K562 (cell line): ENCODE data around the gene FXN. TPM values are rescaled to one million over a fixed set of nuclear protein-coding genes. Genes with fewer than 3 reads are reported as not detected.

Experiments
- ATAC-seq: fragments of 200-7000 bp; cut with Tn5 transposase; 3 replicates; pipeline ENCODE4 v1.9.1; 2020; ENCODE audit warnings: moderate library complexity
- BruUV-seq: library from RNA; stranded (reverse); fragments of 400-500 nt; replicated peaks from 2 replicates; lab custom pipeline; 2021; lab: Mats Ljungman, UMichigan
- CTCF ChIA-PET: fragments of 300-600 bp; formaldehyde crosslinking; extraction: SDS; loops from one replicate; lab custom pipeline; 2021; ENCODE audit warnings: low intra/inter-chr PET ratio; lab: Yijun Ruan, JAX
- POLR2A ChIA-PET: fragments of 300-600, 350-650 bp; sonication (Branson Sonifier 250); formaldehyde crosslinking; extraction: SDS; loops from one replicate; lab custom pipeline; 2021; ENCODE audit warnings: antibody characterized with exemption, inconsistent platforms; lab: Yijun Ruan, JAX
- DNase-seq, 4 experiments: peaks; one replicate each; pipeline versions ENCODE4 v3.0.0 to v3.0.0-alpha.2; 2011 to 2018; ENCODE audit warnings: low spot score in 3 of 4, mixed read lengths in 3 of 4; ENCODE audit errors: extremely low read depth in 1 of 4
- FAIRE-seq: peaks from 2 replicates; lab custom pipeline; 2011; peaks lifted over from hg19 to GRCh38; lab: Jason Lieb, UNC
- H2AFZ ChIP-seq: 2 replicates; pipeline ENCODE4 v1.6.0; 2011; ENCODE audit warnings: low read depth, low read length, control low read depth, inconsistent platforms
- H3K27ac ChIP-seq: fragments of 200-600 bp; 3 replicates; pipeline ENCODE4 v1.8.0; 2011; ENCODE audit warnings: low read depth, mild to moderate bottlenecking, control low read depth, inconsistent platforms, low read length, moderate library complexity, mixed read lengths; ENCODE audit errors: extremely low read depth
- H3K27me3 ChIP-seq, 2 experiments: fragments of 300-600 bp in 1 of 2; 2 replicates in 1 of 2; 3 replicates in 1 of 2; pipeline versions ENCODE4 v1.6.0 to v1.8.0; 2011; ENCODE audit warnings: inconsistent platforms in 2 of 2, low read length in 2 of 2, mild to moderate bottlenecking in 1 of 2, mixed read lengths in 1 of 2, moderate library complexity in 1 of 2; ENCODE audit not compliant: control insufficient read depth in 2 of 2, insufficient read depth in 2 of 2
- H3K36me3 ChIP-seq: fragments of 300-600 bp; 3 replicates; pipeline ENCODE4 v1.8.0; 2011; ENCODE audit warnings: mild to moderate bottlenecking, low read length, inconsistent platforms; ENCODE audit not compliant: control insufficient read depth, insufficient read depth
- H3K4me1 ChIP-seq, 2 experiments: fragments of 200-600 bp in 1 of 2; replicated peaks in 1 of 2; 2 replicates in 1 of 2; 3 replicates in 1 of 2; pipeline versions ENCODE4 v1.5.1 to v1.8.0; 2011; ENCODE audit warnings: inconsistent platforms in 2 of 2, low read length in 2 of 2, mild to moderate bottlenecking in 1 of 2, mixed read lengths in 1 of 2, moderate library complexity in 1 of 2; ENCODE audit not compliant: control insufficient read depth in 2 of 2, insufficient read depth in 2 of 2
- H3K4me2 ChIP-seq: 2 replicates; pipeline ENCODE4 v1.6.1; 2011; ENCODE audit warnings: low read length, control low read depth, inconsistent platforms, mixed read lengths; ENCODE audit not compliant: insufficient read depth
- H3K4me3 ChIP-seq: fragments of 200-600 bp; sonication (generic), shearing (Covaris generic); 2 replicates; pipeline ENCODE4 v1.5.1; 2016; ENCODE audit warnings: control low read depth, inconsistent platforms
- H3K79me2 ChIP-seq: fragments of 200-600 bp; 3 replicates; pipeline ENCODE4 v1.8.0; 2011; ENCODE audit warnings: low read length, inconsistent platforms; ENCODE audit not compliant: control insufficient read depth, insufficient read depth
- H3K9ac ChIP-seq, 2 experiments: 2 replicates each; pipeline versions ENCODE4 v1.6.0 to v1.6.1; 2011; ENCODE audit warnings: low read depth in 2 of 2, low read length in 2 of 2, control low read depth in 1 of 2, inconsistent platforms in 1 of 2, mild to moderate bottlenecking in 1 of 2, mixed read lengths in 1 of 2; ENCODE audit not compliant: insufficient read depth in 1 of 2
- H3K9me1 ChIP-seq: one replicate; pipeline ENCODE4 v1.6.0; 2011; ENCODE audit warnings: inconsistent platforms, mild to moderate bottlenecking, low read length, moderate library complexity; ENCODE audit not compliant: control insufficient read depth, insufficient read depth
- H3K9me3 ChIP-seq: replicated peaks from 2 replicates; pipeline ENCODE4 v1.5.1; 2011; ENCODE audit warnings: low read depth, low read length, inconsistent platforms; ENCODE audit not compliant: control insufficient read depth, insufficient read depth
- H4K20me1 ChIP-seq: replicated peaks from 2 replicates; pipeline ENCODE4 v1.6.1; 2011; ENCODE audit warnings: low read length, inconsistent platforms, mixed read lengths; ENCODE audit not compliant: control insufficient read depth, insufficient read depth
- CHAMP1 ChIP-seq: fragments of 450-650 bp; IDR thresholded peaks from 2 replicates; pipeline ENCODE4 v1.6.1; 2016; ENCODE audit warnings: mild to moderate bottlenecking
- EZH2 ChIP-seq: IDR thresholded peaks from 2 replicates; pipeline ENCODE4 v1.6.1; 2012; ENCODE audit warnings: low read depth, mild to moderate bottlenecking, inconsistent platforms, low read length, borderline replicate concordance
- KLF1 ChIP-seq: fragments of 450-650 bp; IDR thresholded peaks from 2 replicates; pipeline ENCODE4 v1.6.1; 2016; ENCODE audit warnings: missing genetic modification characterization, missing compliant biosample characterization
- MTA2 ChIP-seq: fragments of 450-650 bp; IDR thresholded peaks from 2 replicates; pipeline ENCODE4 v1.6.1; 2016; ENCODE audit warnings: low read depth
- MTF1 ChIP-seq: fragments of 250-450 bp; sonication (Bioruptor Pico); IDR thresholded peaks from 2 replicates; pipeline ENCODE4 v1.9.0; 2021; ENCODE audit warnings: moderate library complexity, mild to moderate bottlenecking, inconsistent platforms, borderline replicate concordance
- NR1H2 ChIP-seq: sonication (generic); formaldehyde crosslinking; IDR thresholded peaks from 2 replicates; pipeline ENCODE4 v1.4.0; 2020; ENCODE audit warnings: mild to moderate bottlenecking, missing genetic modification reagents
- NR3C1 ChIP-seq: sonication (generic); formaldehyde crosslinking; IDR thresholded peaks from 2 replicates; pipeline ENCODE4 v1.8.1; 2022; ENCODE audit warnings: missing genetic modification reagents
- POLR2G ChIP-seq: fragments of 200-400 bp; formaldehyde crosslinking; IDR thresholded peaks from 2 replicates; pipeline ENCODE4 v1.6.1; 2017; ENCODE audit warnings: low read depth, mild to moderate bottlenecking, antibody characterized with exemption, low read length, moderate library complexity
- SMARCC2 ChIP-seq: fragments of 450-650 bp; IDR thresholded peaks from 2 replicates; pipeline ENCODE4 v1.6.1; 2017; ENCODE audit warnings: antibody characterized with exemption, moderate library complexity, mild to moderate bottlenecking, low read depth
- XRCC5 ChIP-seq: fragments of 200-400 bp; formaldehyde crosslinking; IDR thresholded peaks from 2 replicates; pipeline ENCODE4 v1.6.1; 2017; ENCODE audit warnings: low read depth, mild to moderate bottlenecking, low read length
- ZNF133 ChIP-seq: fragments of 250-450 bp; sonication (Bioruptor Pico); IDR thresholded peaks from 2 replicates; pipeline ENCODE4 v1.4.0; 2020; ENCODE audit warnings: mild to moderate bottlenecking
- ZSCAN32 ChIP-seq: fragments of 450-650 bp; formaldehyde crosslinking; IDR thresholded peaks from 2 replicates; pipeline ENCODE4 v1.4.0; 2020; ENCODE audit warnings: mild to moderate bottlenecking, moderate library complexity
- WGBS: fragments of 100-300 bp; shearing (Covaris generic); methylation state at CpG from one replicate; pipeline ENCODE4 v1.1.6; 2016; ENCODE audit warnings: low coverage, mixed read lengths; ENCODE audit not compliant: insufficient coverage; ENCODE audit errors: missing lambda C conversion rate; 5-methylcytosine and 5-hydroxymethylcytosine counted together
- in situ Hi-C: fragments of 300-500 bp; cut with MboI; formaldehyde crosslinking; loops from 4 replicates; pipeline ENCODE4 v1.15.0; 2018; ENCODE audit warnings: inconsistent platforms, mixed read lengths
- intact Hi-C: fragments of 100-400 bp; cut with micrococcal nuclease; formaldehyde crosslinking; loops from 2 replicates; pipeline ENCODE4 v1.14.2; 2022
- polyA plus RNA-seq, 8 experiments: library from polyadenylated mRNA; depleted of rRNA in 4 of 8; stranded (reverse) in 5 of 8; unstranded in 3 of 8; fragments of >200 nt; fragmentation: Nextera tagmentation in 2 of 8; fragmentation: Illumina TruSeq in 1 of 8; extraction: Ambion mirVana in 2 of 8; extraction: Trizol in 1 of 8; gene quantifications; 2 replicates each; pipeline versions ENCODE4 v1.2.1 to v1.2.3, GENCODE V29; 2011 to 2014; ENCODE audit warnings: inconsistent platforms in 1 of 8, missing spikeins in 1 of 8
- total RNA-seq, 7 experiments: library from RNA; depleted of rRNA in 6 of 7; stranded (reverse); fragments of >200 nt in 6 of 7; fragmentation: Illumina TruSeq in 2 of 7; extraction: Trizol in 2 of 7; gene quantifications; 2 replicates each; pipeline versions ENCODE4 v1.2.1 to v1.2.3, GENCODE V29; 2011 to 2021; ENCODE audit warnings: low replicate concordance in 1 of 7
- TF ChIP-seq, protein P1 (sequence below): fragments of 250-450 bp; sonication (Bioruptor Pico); IDR thresholded peaks from 2 replicates; pipeline ENCODE4 v1.6.1; 2021; ENCODE audit warnings: mild to moderate bottlenecking
- TF ChIP-seq, protein P2 (sequence below): fragments of 450-650 bp; conservative IDR thresholded peaks from 2 replicates; pipeline ENCODE4 v1.6.1; 2016; ENCODE audit warnings: missing genetic modification characterization, low read depth, mild to moderate bottlenecking, control low read depth, missing compliant biosample characterization

Gene FXN
- total and polyA plus RNA-seq, 9 of the 15 experiments (the other 6 are each of a cell fraction or from before 2014, with no cell fraction given): 7.6 to 51.5 (median 30.3) TPM

DNA sequence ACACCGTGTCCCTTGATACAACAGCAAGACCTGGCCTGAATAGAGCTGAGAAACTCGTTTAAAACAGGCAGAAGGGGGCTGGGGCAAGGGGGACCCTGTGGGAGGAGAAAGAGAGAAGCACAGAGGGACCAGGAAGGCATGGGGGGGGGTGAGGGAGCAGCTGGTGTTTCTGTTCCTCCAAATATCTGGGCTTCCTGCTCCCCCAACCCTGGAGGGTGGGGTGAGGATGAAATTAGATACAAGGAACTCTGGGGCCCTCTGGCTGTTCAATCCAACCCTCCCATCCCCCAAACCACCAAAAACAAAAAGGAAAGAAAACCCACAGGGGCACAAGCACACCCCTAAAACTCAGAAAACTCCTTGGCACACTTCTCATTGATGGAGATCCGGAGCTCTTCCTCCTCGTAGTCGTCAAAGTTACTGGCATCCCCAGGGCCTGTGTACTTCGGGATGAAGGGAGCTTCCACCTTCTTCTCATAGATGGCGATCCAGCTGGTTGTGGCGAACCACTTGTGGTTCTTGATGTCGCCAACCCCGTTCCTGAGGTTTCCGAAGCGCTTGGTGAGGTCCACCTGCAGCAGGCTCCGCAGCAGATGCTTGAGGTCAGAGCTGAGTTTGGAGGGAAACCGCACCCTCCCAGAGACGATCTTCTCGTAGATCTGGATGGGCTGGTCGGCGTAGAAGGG is 22.7 kb upstream of the FXN start (continued):
- TF ChIP-seq, protein P1, sequence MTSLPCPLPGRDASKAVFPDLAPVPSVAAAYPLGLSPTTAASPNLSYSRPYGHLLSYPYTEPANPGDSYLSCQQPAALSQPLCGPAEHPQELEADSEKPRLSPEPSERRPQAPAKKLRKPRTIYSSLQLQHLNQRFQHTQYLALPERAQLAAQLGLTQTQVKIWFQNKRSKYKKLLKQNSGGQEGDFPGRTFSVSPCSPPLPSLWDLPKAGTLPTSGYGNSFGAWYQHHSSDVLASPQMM (CRISPR knock-in tag): no peak
- TF ChIP-seq XRCC5: no peak
- TF ChIP-seq ZNF133: no peak
- no peak for TF ChIP-seq ZSCAN32 (CRISPR knock-in tag)
- TF ChIP-seq, all 486 proteins: peak for 0

DNA sequence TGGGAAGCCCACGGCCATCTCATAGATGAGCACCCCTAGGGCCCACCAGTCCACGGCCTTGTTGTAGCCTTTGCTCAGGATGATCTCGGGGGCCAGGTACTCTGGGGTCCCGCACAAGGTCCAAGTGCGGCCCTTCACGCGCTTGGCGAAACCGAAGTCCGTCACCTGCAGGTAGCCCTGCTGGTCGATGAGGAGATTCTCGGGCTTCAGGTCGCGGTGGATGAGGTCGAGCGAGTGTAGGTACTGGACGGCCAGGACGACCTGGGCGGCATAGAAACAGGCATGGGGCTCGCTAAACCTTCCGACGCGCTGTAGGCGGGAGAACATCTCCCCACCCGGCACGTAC is 22.2 kb upstream of the FXN start:
- H2AFZ ChIP-seq: no peak overlapping the region
- intact Hi-C loops (no loop called here), in situ Hi-C loops (no loop called here)
- H3K79me2 ChIP-seq: no peaks in the 10 kb centered on the region
- H3K27ac ChIP-seq: no peak overlapping the region
- no peak for ATAC-seq
- TF ChIP-seq NR1H2 (CRISPR knock-in tag) (no peak), MTA2 (no peak), MTF1 (CRISPR knock-in tag) (no peak), NR3C1 (CRISPR knock-in tag) (no peak), CHAMP1 (no peak), KLF1 (tag) (no peak), SMARCC2 (no peak), POLR2G (no peak), EZH2 (no peak)
- TF ChIP-seq, protein P2, sequence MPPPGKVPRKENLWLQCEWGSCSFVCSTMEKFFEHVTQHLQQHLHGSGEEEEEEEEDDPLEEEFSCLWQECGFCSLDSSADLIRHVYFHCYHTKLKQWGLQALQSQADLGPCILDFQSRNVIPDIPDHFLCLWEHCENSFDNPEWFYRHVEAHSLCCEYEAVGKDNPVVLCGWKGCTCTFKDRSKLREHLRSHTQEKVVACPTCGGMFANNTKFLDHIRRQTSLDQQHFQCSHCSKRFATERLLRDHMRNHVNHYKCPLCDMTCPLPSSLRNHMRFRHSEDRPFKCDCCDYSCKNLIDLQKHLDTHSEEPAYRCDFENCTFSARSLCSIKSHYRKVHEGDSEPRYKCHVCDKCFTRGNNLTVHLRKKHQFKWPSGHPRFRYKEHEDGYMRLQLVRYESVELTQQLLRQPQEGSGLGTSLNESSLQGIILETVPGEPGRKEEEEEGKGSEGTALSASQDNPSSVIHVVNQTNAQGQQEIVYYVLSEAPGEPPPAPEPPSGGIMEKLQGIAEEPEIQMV (tag): no peak
- ChIA-PET CTCF (no interaction called here), POLR2A (no interaction called here)
- peaks cover 0 to 4% of the 10 kb centered on the region in 2 experiments; a peak in 3 of 5 replicates for H3K4me1 ChIP-seq
- no peak for FAIRE-seq
- H3K9me1 ChIP-seq: no peaks in the 10 kb centered on the region
- no peaks in the 10 kb centered on the region; the same call in 2 of the 3 replicates for H3K36me3 ChIP-seq
- no peak overlapping the region for H3K4me3 ChIP-seq
- H4K20me1 ChIP-seq: no peaks in the 10 kb centered on the region
- no peaks in the 10 kb centered on the region for H3K27me3 ChIP-seq
- peaks cover 10% of the 10 kb centered on the region for H3K9me3 ChIP-seq
- H3K4me2 ChIP-seq: no peak overlapping the region
- no peak overlapping the region for H3K9ac ChIP-seq
- WGBS: 96% methylated on average over 14 of the region's 26 CpGs
- DNase-seq: no peak
- no TSS peak for BruUV-seq
